SU-DHL-6 (cell line): ENCODE measurements around the gene NPW.
A peak's percentile ranks its signal among the peaks of the same experiment; 100 is the strongest.

Source experiments
- H2AFZ ChIP-seq: fragments of 200-600 bp; sonication (generic); 2 replicates; pipeline ENCODE4 v1.6.1; 2014; ENCODE audit warnings: low read depth, mild to moderate bottlenecking, moderate library complexity, mixed read lengths, antibody characterized with exemption, low read length; ENCODE audit not compliant: severe bottlenecking
- H3F3A ChIP-seq: fragments of 200-600 bp; shearing (Covaris generic); 2 replicates; pipeline ENCODE4 v1.6.0; 2016; ENCODE audit warnings: antibody characterized with exemption, mild to moderate bottlenecking; ENCODE audit not compliant: insufficient read depth
- H3K27ac ChIP-seq: fragments of 200-600 bp; sonication (generic); 2 replicates; pipeline ENCODE4 v1.5.1; 2016; ENCODE audit warnings: low read depth, mild to moderate bottlenecking, low read length, moderate library complexity, mixed read lengths
- H3K27me3 ChIP-seq: fragments of 200-600 bp; sonication (generic), shearing (Covaris generic); 2 replicates; pipeline ENCODE4 v1.6.0; 2014; ENCODE audit warnings: mild to moderate bottlenecking, low read length
- H3K36me3 ChIP-seq: fragments of 200-600 bp; sonication (generic); 2 replicates; pipeline ENCODE4 v1.6.1; 2014; ENCODE audit warnings: mild to moderate bottlenecking, low read length, mixed read lengths
- H3K4me2 ChIP-seq: fragments of 300-600, 200-600 bp; shearing (Covaris generic), sonication (generic); 2 replicates; pipeline ENCODE4 v1.6.0; 2014; ENCODE audit warnings: low read length, low read depth, mild to moderate bottlenecking; ENCODE audit not compliant: poor library complexity, severe bottlenecking
- H3K4me3 ChIP-seq: fragments of 200-600 bp; sonication (generic); 2 replicates; pipeline ENCODE4 v1.5.1; 2014; ENCODE audit warnings: antibody characterized with exemption, low read length, mild to moderate bottlenecking, mixed read lengths; ENCODE audit not compliant: insufficient read depth, poor library complexity, severe bottlenecking
- H3K79me2 ChIP-seq: fragments of 200-600 bp; sonication (generic); 2 replicates; pipeline ENCODE4 v1.6.1; 2014; ENCODE audit warnings: mild to moderate bottlenecking, low read length, moderate library complexity; ENCODE audit not compliant: insufficient read depth
- H3K9ac ChIP-seq: fragments of 200-600 bp; sonication (generic); 2 replicates; pipeline ENCODE4 v1.7.0; 2014; ENCODE audit warnings: mild to moderate bottlenecking, low read length
- H3K9me2 ChIP-seq: fragments of 200-600 bp; sonication (generic); replicated peaks from 2 replicates; pipeline ENCODE4 v1.6.1; 2014; ENCODE audit warnings: low read length; ENCODE audit not compliant: insufficient read depth
- H3K9me3 ChIP-seq: fragments of 200-600 bp; sonication (generic); 2 replicates; pipeline ENCODE4 v1.6.1; 2014; ENCODE audit warnings: low read length, mixed read lengths; ENCODE audit not compliant: insufficient read depth
- H4K20me1 ChIP-seq: fragments of 200-600 bp; sonication (generic); 2 replicates; pipeline ENCODE4 v1.6.1; 2014; ENCODE audit warnings: low read depth, mild to moderate bottlenecking, antibody characterized with exemption, low read length, moderate library complexity, mixed read lengths
- CTCF ChIP-seq: fragments of 200-600 bp; sonication (generic); IDR thresholded peaks from one replicate; pipeline ENCODE4 v1.5.1; 2017; ENCODE audit warnings: antibody characterized with exemption, mild to moderate bottlenecking, low read length, moderate library complexity; ENCODE audit not compliant: insufficient read depth, poor library complexity, severe bottlenecking
- EZH2phosphoT487 ChIP-seq: fragments of 200-600 bp; sonication (generic), shearing (Covaris generic); conservative IDR thresholded peaks from 2 replicates; pipeline ENCODE4 v1.6.1; 2018; ENCODE audit warnings: mild to moderate bottlenecking, antibody characterized with exemption, low read length, moderate library complexity, mixed read lengths

NPW gene

GRCh38 chr16:1985466-1986150 is 34.0 kb upstream of the NPW start:
- no peaks in the 10 kb centered on the region for H4K20me1 ChIP-seq
- H3K27me3 ChIP-seq = no peaks in the 10 kb centered on the region
- H3F3A ChIP-seq = no peaks in the 10 kb centered on the region
- H3K79me2 ChIP-seq = no peaks in the 10 kb centered on the region
- no peak overlapping the region for H3K27ac ChIP-seq
- H3K4me2 ChIP-seq = no peak overlapping the region
- H3K4me3 ChIP-seq = no peak overlapping the region
- H3K9me2 ChIP-seq = no peaks in the 10 kb centered on the region
- TF ChIP-seq CTCF = no peak
- TF ChIP-seq EZH2phosphoT487 = no peak
- H3K9me3 ChIP-seq = no peaks in the 10 kb centered on the region
- no peaks in the 10 kb centered on the region for H3K36me3 ChIP-seq
- H3K9ac ChIP-seq = no peak overlapping the region
- no peak overlapping the region for H2AFZ ChIP-seq

GRCh38 chr16:1987198-1987597 is 32.4 kb upstream of the NPW start:
- Histone ChIP-seq H4K20me1 (no peaks in the 10 kb centered on the region), H3K4me3 (no peak overlapping the region)

GRCh38 chr16:1989209-1990100 is 30.1 kb upstream of the NPW start, which contains the start of gene SYNGR3:
Gene SYNGR3, plus strand, starts transcription at chr16:1989970. Its CDS starts 133 bp downstream, at chr16:1990103.
- TF ChIP-seq EZH2phosphoT487 (no peak), CTCF (no peak)
- peak within 1 kb of the TSS; percentile 17 for H3K4me3 ChIP-seq
- no peaks in the 10 kb centered on the region for H3K36me3 ChIP-seq
- H4K20me1 ChIP-seq = no peaks in the 10 kb centered on the region
- H3F3A ChIP-seq = peaks cover 10% of the 10 kb centered on the region
- no peaks in the 10 kb centered on the region for H3K79me2 ChIP-seq
- H3K27me3 ChIP-seq = no peaks in the 10 kb centered on the region
- H3K27ac ChIP-seq = no peak within 1 kb of the TSS
- no peaks in the 10 kb centered on the region for H3K9me2 ChIP-seq
- H3K9ac ChIP-seq = peak within 1 kb of the TSS; percentile 5; the same call in 1 of the 2 replicates
- H3K9me3 ChIP-seq = no peaks in the 10 kb centered on the region
- no peak within 1 kb of the TSS for H2AFZ ChIP-seq
- H3K4me2 ChIP-seq = peak within 1 kb of the TSS; percentile 40

More at GRCh38 chr16:1987198-1987597, 32.4 kb upstream of the NPW start:
- Histone ChIP-seq H3K9ac (no peak overlapping the region), H3K27me3 (no peaks in the 10 kb centered on the region), H3K27ac (no peak overlapping the region), H3K36me3 (no peaks in the 10 kb centered on the region), H3K4me2 (no peak overlapping the region), H3K9me2 (no peaks in the 10 kb centered on the region), H3K79me2 (no peaks in the 10 kb centered on the region), H3K9me3 (no peaks in the 10 kb centered on the region), H3F3A (0 out of 2 replicates have a peak, but pooled peaks cover 4% of the 10 kb centered on the region), H2AFZ (no peak overlapping the region)
- TF ChIP-seq EZH2phosphoT487 = no peak
- no peak for TF ChIP-seq CTCF
